Heart right ventricle (tissue), 16 donors: ENCODE measurements around the gene PUM1. TPM values are rescaled to one million over a fixed set of nuclear protein-coding genes. Genes with fewer than 3 reads are reported as not detected.
"Not testable (repeated sequence)": the region's sequence is repeated elsewhere in the genome, so short reads cannot be mapped to it uniquely, and the experiment has no call there.

Experiments
- ATAC-seq, 8 donors: fragments of 200-7000 bp; cut with Tn5 transposase; one replicate each; pipeline ENCODE4 v1.9.1; 2020; ENCODE audit warnings: mild to moderate bottlenecking in 8 of 8, moderate library complexity in 8 of 8, moderate number of reproducible peaks in 1 of 8
- DNase-seq, 2 donors: peaks; one replicate each; pipeline ENCODE4 v3.0.0-alpha.2; 2020
- H3K27ac ChIP-seq, 10 donors: fragments of 200-600 bp; sonication (generic) in 2 of 10; one replicate each; pipeline versions ENCODE4 v1.5.0 to v1.8.0; 2020 to 2022; ENCODE audit warnings: mild to moderate bottlenecking in 3 of 10
- H3K27me3 ChIP-seq, 7 donors: fragments of 200-600 bp; one replicate each; pipeline ENCODE4 v1.8.0; 2021 to 2022; ENCODE audit warnings: mild to moderate bottlenecking in 2 of 7
- H3K36me3 ChIP-seq, 9 donors: fragments of 200-600 bp; sonication (generic) in 1 of 9; one replicate each; pipeline versions ENCODE4 v1.5.0 to v1.8.0; 2020 to 2022; ENCODE audit warnings: mild to moderate bottlenecking in 2 of 9
- H3K4me1 ChIP-seq, 9 donors: fragments of 200-600 bp; sonication (generic) in 1 of 9; one replicate each; pipeline versions ENCODE4 v1.5.0 to v1.8.0; 2020 to 2022; ENCODE audit warnings: mild to moderate bottlenecking in 4 of 9
- H3K4me3 ChIP-seq, 10 donors: fragments of 200-600 bp; sonication (generic) in 2 of 10; one replicate each; pipeline versions ENCODE4 v1.5.0 to v1.8.0; 2020 to 2022; ENCODE audit warnings: mild to moderate bottlenecking in 7 of 10, moderate library complexity in 2 of 10
- H3K9me3 ChIP-seq, 11 donors: fragments of 200-600 bp in 10 of 11; sonication (generic) in 2 of 11; one replicate each; pipeline versions ENCODE4 v1.5.0 to v1.8.0; 2013 to 2022; ENCODE audit warnings: mild to moderate bottlenecking in 2 of 11, control low read depth in 1 of 11, moderate library complexity in 1 of 11
- CTCF ChIP-seq, 9 donors: fragments of 200-600 bp; sonication (generic) in 2 of 9; IDR thresholded peaks; one replicate each; pipeline versions ENCODE4 v1.5.0 to v1.8.0; 2021 to 2022; ENCODE audit warnings: antibody characterized with exemption in 9 of 9, mild to moderate bottlenecking in 5 of 9, moderate library complexity in 1 of 9
- WGBS, 2 donors: extraction: QIAGEN DNeasy Blood & Tissue Kit; methylation state at CpG; one replicate each; pipeline ENCODE4 v1.1.7; 2013; ENCODE audit warnings: inconsistent platforms in 1 of 2; 5-methylcytosine and 5-hydroxymethylcytosine counted together
- intact Hi-C, 10 donors: fragments of 100-400 bp; cut with DNase I; formaldehyde crosslinking; loops; one replicate each; pipeline versions ENCODE4 v1.11.1 to v1.14.2; 2022
- polyA plus RNA-seq, 2 donors: library from polyadenylated mRNA; stranded (reverse); fragments of 200-250 nt; gene quantifications; one replicate each; pipeline ENCODE4 v1.2.3, GENCODE V29; 2013
- total RNA-seq, 10 donors: library from RNA; stranded (reverse); fragmentation: NEBNext Ultra II Directional in 3 of 10; extraction: Animal tissue kit (Norgen Biotek cat#: 25700) in 3 of 10; gene quantifications; one replicate each; pipeline versions ENCODE4 v1.2.1 to v1.2.4, GENCODE V29; 2021 to 2023
- donor health status: Arrhythmogenic right ventricular cardiomyopathy.
- donor health status: ischemic (EF 13 %, LVEDD 7.1; RV severe dilation, severe dysfunction).
- donor health status: healthy with polysubstance abuse.
- donor health status: DM: no; HTN: yes; CAD: no.
- donor health status: DM: no; HTN: no; CAD: no.
- donor health status: ischemic (EF 25% LVEDD 6.9; RV normal size, moderate dysfunction).
- donor health status: ischemic (EF 25% LVEDD 5.7; RV mildly dilated, moderate dysfunction).
- donor health status: healthy.
- donor health status: DM: yes; HTN: yes; CAD: no.
- donor health status: Ischemic cardiomyopathy.
- donor health status: ischemic (EF 35%, LVEDD 5.7; RV mildly dilated, moderate dysfunction).
- donor health status: nonischemic (EF 11% LVEDD 7.7; RV severe dilation, severe dysfunction).
- donor health status: DM: yes; HTN: yes; CAD: no.
- donor health status: PGD.
- donor health status: ischemic (EF 29% LVEDD 5.4; RV normal size, mild dysfunction).
- donor health status: nonischemic (EF 23%, LVEDD 6.1; RV moderate dilation, normal function).

The PUM1 gene
- total and polyA plus RNA-seq, 12 donors = 13.5 to 91.2 (median 81.0) TPM

- intact Hi-C loops = no loop called here
- peaks cover 0 to 79% (median 19%) of the 10 kb centered on the region in 9 donors for H3K36me3 ChIP-seq
- 92 to 96% methylated on average over 3 of the region's 3 CpGs for WGBS, 2 donors
- H3K4me1 ChIP-seq = peaks cover 3 to 47% (median 31%) of the 10 kb centered on the region in 9 donors
- DNase-seq (no peak), ATAC-seq (peak in 1 of 8 donors; percentile 10)
- H3K27me3 ChIP-seq = no peaks in the 10 kb centered on the region
- no peaks in the 10 kb centered on the region for H3K9me3 ChIP-seq
- H3K27ac ChIP-seq = peak overlapping the region in 5 of 10 donors; percentile 38 to 68 (median 59)
- no peak for TF ChIP-seq CTCF (IDR thresholded peaks at IDR 0.05)
- no peak overlapping the region for H3K4me3 ChIP-seq
Measured at GRCh38 chr1:30975217-30975616, 90.3 kb downstream of the PUM1 start.

DNA sequence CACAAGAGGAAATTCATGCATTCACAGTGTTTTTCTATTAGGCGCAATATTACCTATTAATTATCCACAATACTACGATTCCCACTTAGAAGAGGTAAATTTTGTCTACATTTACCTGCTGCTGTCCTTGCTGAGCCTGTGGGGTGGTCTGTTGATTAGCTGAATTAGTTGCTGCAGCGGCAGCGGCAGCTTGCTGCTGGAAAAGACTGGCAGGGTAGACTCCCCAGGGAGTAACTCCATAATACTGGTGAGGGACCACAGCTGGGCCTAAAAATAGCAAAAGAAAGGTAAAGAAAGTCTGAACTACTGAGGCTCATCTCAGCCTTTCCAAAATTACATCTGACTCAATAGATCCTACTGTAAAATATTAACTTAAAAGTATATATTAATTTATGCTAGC is 91.0 kb downstream of the PUM1 start:
- Histone ChIP-seq H3K4me3 (no peak overlapping the region), H3K4me1 (peaks cover 3 to 51% (median 31%) of the 10 kb centered on the region in 9 donors), H3K27me3 (no peaks in the 10 kb centered on the region), H3K27ac (peak overlapping the region in 1 of 10 donors; percentile 38), H3K9me3 (no peaks in the 10 kb centered on the region), H3K36me3 (peaks cover 0 to 77% (median 15%) of the 10 kb centered on the region in 9 donors)
- no peak for TF ChIP-seq CTCF (IDR thresholded peaks at IDR 0.05)
- DNase-seq = no peak
- 76% methylated on average over 4 of the region's 4 CpGs for WGBS, 2 donors
- intact Hi-C loops = no loop called here
- no peak for ATAC-seq

GRCh38 chr1:30972349-30972748 is 93.2 kb downstream of the PUM1 start:
- H3K9me3 ChIP-seq, H3K27me3 ChIP-seq, DNase-seq, H3K4me3 ChIP-seq, intact Hi-C loops, H3K27ac ChIP-seq, ATAC-seq: not testable (repeated sequence)
- WGBS, 2 donors = 95 to 97% methylated on average over 4 of the region's 4 CpGs
- peaks cover 3 to 56% (median 35%) of the 10 kb centered on the region in 9 donors for H3K4me1 ChIP-seq
- peaks cover 0 to 77% (median 15%) of the 10 kb centered on the region in 9 donors for H3K36me3 ChIP-seq

GRCh38 chr1:30971496-30971895 is 94.0 kb downstream of the PUM1 start:
- DNase-seq (no peak), ATAC-seq (no peak)
- intact Hi-C loops = no loop called here
- no peaks in the 10 kb centered on the region for H3K9me3 ChIP-seq
- 88 to 89% methylated on average over 2 of the region's 2 CpGs for WGBS, 2 donors
- H3K27me3 ChIP-seq = no peaks in the 10 kb centered on the region
- no peak for TF ChIP-seq CTCF (IDR thresholded peaks at IDR 0.05)
- H3K4me1 ChIP-seq = peaks cover 6 to 54% (median 38%) of the 10 kb centered on the region in 9 donors
- H3K36me3 ChIP-seq = peaks cover 0 to 80% (median 15%) of the 10 kb centered on the region in 9 donors
- no peak overlapping the region for H3K4me3 ChIP-seq
- peak overlapping the region in 1 of 10 donors; percentile 57 for H3K27ac ChIP-seq

- Histone ChIP-seq H3K9me3 (no peaks in the 10 kb centered on the region), H3K36me3 (peaks cover 0 to 88% (median 24%) of the 10 kb centered on the region in 9 donors), H3K27me3 (no peaks in the 10 kb centered on the region), H3K4me3 (no peak overlapping the region), H3K4me1 (peaks cover 8 to 54% (median 38%) of the 10 kb centered on the region in 9 donors), H3K27ac (no peak overlapping the region)
- intact Hi-C loops = loop anchor here in 4 of 10 donors (10.0 kb wide), 2 partner anchors 95 to 185 kb away; partner anchors contain the start of gene PUM1 (in 4 of the 4)
- no peak for TF ChIP-seq CTCF (IDR thresholded peaks at IDR 0.05)
- no peak for DNase-seq
- no peak for ATAC-seq
Measured at GRCh38 chr1:30969903-30970302, 95.6 kb downstream of the PUM1 start.
